Measurements from ENCODE around the gene APOBEC4. TPM values are rescaled to one million over a fixed set of nuclear protein-coding genes. Genes with fewer than 3 reads are reported as not detected.

Gene APOBEC4
- total RNA-seq, 2 donors from 2014 or later: not detected

GRCh38 chr1:183676586-183677189 lies 23.6 kb upstream of the APOBEC4 start:
- peaks cover 7% of the 10 kb centered on the region for H3K9me3 Mint-ChIP-seq
- no peak overlapping the region for H3K27ac Mint-ChIP-seq
- TF ChIP-seq CTCF (conservative IDR thresholded peaks at IDR 0.05): no peak
- no peak overlapping the region for H3K9ac ChIP-seq (ENCODE audit: extremely low read depth, low read length, poor library complexity, severe bottlenecking)
- H3K9me3 ChIP-seq (ENCODE audit: control insufficient read depth, low read length): peaks cover under 1% of the 10 kb centered on the region
- H3K36me3 Mint-ChIP-seq (ENCODE audit: low read depth): no peaks in the 10 kb centered on the region
- 73 to 75% methylated on average over 2 of the region's 2 CpGs for WGBS, 2 experiments (ENCODE audit: insufficient coverage in 1 of 2, insufficient read length in 1 of 2)
- H3K4me1 ChIP-seq (ENCODE audit: control insufficient read depth, insufficient read depth, low read length): no peaks in the 10 kb centered on the region
- H3K4me3 ChIP-seq (ENCODE audit: low read length): no peak overlapping the region
- H3K27ac ChIP-seq (ENCODE audit: low read depth, low read length): no peak overlapping the region
- no peaks in the 10 kb centered on the region for H3K4me1 Mint-ChIP-seq
- H3K4me3 Mint-ChIP-seq: no peak overlapping the region
- H3K27me3 Mint-ChIP-seq (ENCODE audit: insufficient read depth): peaks cover 3% of the 10 kb centered on the region
- H3K27me3 ChIP-seq (ENCODE audit: control insufficient read depth, insufficient read depth, low read length, poor library complexity, severe bottlenecking): no peaks in the 10 kb centered on the region
- H3K36me3 ChIP-seq (ENCODE audit: control insufficient read depth, insufficient read depth, low read length): no peaks in the 10 kb centered on the region
- no peak for DNase-seq

- no peak for DNase-seq
- no peaks in the 10 kb centered on the region for H3K36me3 Mint-ChIP-seq (ENCODE audit: low read depth)
- Histone ChIP-seq H3K4me1 (ENCODE audit: control insufficient read depth, insufficient read depth, low read length) (no peaks in the 10 kb centered on the region), H3K27me3 (ENCODE audit: control insufficient read depth, insufficient read depth, low read length, poor library complexity, severe bottlenecking) (no peaks in the 10 kb centered on the region), H3K36me3 (ENCODE audit: control insufficient read depth, insufficient read depth, low read length) (no peaks in the 10 kb centered on the region), H3K4me3 (ENCODE audit: low read length) (no peak overlapping the region), H3K9ac (ENCODE audit: extremely low read depth, low read length, poor library complexity, severe bottlenecking) (no peak overlapping the region), H3K9me3 (ENCODE audit: control insufficient read depth, low read length) (peaks cover 7% of the 10 kb centered on the region), H3K27ac (ENCODE audit: low read depth, low read length) (no peak overlapping the region)
- no peak overlapping the region for H3K27ac Mint-ChIP-seq
- no peaks in the 10 kb centered on the region for H3K4me1 Mint-ChIP-seq
- peaks cover 3% of the 10 kb centered on the region for H3K27me3 Mint-ChIP-seq (ENCODE audit: insufficient read depth)
- peaks cover 7% of the 10 kb centered on the region for H3K9me3 Mint-ChIP-seq
- 77 to 82% methylated on average over 3 of the region's 3 CpGs for WGBS, 2 experiments (ENCODE audit: insufficient coverage in 1 of 2, insufficient read length in 1 of 2)
- TF ChIP-seq CTCF (conservative IDR thresholded peaks at IDR 0.05): no peak
- H3K4me3 Mint-ChIP-seq: no peak overlapping the region
Observed at GRCh38 chr1:183675883-183676585, 22.9 kb upstream of the APOBEC4 start.

GRCh38 chr1:183675381-183675780 lies 22.3 kb upstream of the APOBEC4 start:
- no peak for DNase-seq
- no peak overlapping the region for H3K4me3 ChIP-seq (ENCODE audit: low read length)
- H3K4me3 Mint-ChIP-seq: no peak overlapping the region
- H3K36me3 ChIP-seq (ENCODE audit: control insufficient read depth, insufficient read depth, low read length): no peaks in the 10 kb centered on the region
- no peak overlapping the region for H3K9ac ChIP-seq (ENCODE audit: extremely low read depth, low read length, poor library complexity, severe bottlenecking)
- no peaks in the 10 kb centered on the region for H3K4me1 ChIP-seq (ENCODE audit: control insufficient read depth, insufficient read depth, low read length)
- no peak for TF ChIP-seq CTCF (conservative IDR thresholded peaks at IDR 0.05)
- no peak overlapping the region for H3K27ac Mint-ChIP-seq
- H3K4me1 Mint-ChIP-seq: no peaks in the 10 kb centered on the region
- no peaks in the 10 kb centered on the region for H3K36me3 Mint-ChIP-seq (ENCODE audit: low read depth)
- H3K9me3 Mint-ChIP-seq: peaks cover 12% of the 10 kb centered on the region
- H3K27ac ChIP-seq (ENCODE audit: low read depth, low read length): no peak overlapping the region
- peaks cover 3% of the 10 kb centered on the region for H3K27me3 Mint-ChIP-seq (ENCODE audit: insufficient read depth)
- peaks cover 11% of the 10 kb centered on the region for H3K9me3 ChIP-seq (ENCODE audit: control insufficient read depth, low read length)
- H3K27me3 ChIP-seq (ENCODE audit: control insufficient read depth, insufficient read depth, low read length, poor library complexity, severe bottlenecking): no peaks in the 10 kb centered on the region
